NCI-H2029 (cell line): ENCODE results near the gene BARX1.
"Not testable (repeated sequence)": the region's sequence is repeated elsewhere in the genome, so short reads cannot be mapped to it uniquely, and the experiment has no call there.

ENCODE experiments used
- DNase-seq: peaks from one replicate; lab custom pipeline; 2025; lab: John Stamatoyannopoulos, UW

BARX1 gene, protein sequence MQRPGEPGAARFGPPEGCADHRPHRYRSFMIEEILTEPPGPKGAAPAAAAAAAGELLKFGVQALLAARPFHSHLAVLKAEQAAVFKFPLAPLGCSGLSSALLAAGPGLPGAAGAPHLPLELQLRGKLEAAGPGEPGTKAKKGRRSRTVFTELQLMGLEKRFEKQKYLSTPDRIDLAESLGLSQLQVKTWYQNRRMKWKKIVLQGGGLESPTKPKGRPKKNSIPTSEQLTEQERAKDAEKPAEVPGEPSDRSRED

DNA sequence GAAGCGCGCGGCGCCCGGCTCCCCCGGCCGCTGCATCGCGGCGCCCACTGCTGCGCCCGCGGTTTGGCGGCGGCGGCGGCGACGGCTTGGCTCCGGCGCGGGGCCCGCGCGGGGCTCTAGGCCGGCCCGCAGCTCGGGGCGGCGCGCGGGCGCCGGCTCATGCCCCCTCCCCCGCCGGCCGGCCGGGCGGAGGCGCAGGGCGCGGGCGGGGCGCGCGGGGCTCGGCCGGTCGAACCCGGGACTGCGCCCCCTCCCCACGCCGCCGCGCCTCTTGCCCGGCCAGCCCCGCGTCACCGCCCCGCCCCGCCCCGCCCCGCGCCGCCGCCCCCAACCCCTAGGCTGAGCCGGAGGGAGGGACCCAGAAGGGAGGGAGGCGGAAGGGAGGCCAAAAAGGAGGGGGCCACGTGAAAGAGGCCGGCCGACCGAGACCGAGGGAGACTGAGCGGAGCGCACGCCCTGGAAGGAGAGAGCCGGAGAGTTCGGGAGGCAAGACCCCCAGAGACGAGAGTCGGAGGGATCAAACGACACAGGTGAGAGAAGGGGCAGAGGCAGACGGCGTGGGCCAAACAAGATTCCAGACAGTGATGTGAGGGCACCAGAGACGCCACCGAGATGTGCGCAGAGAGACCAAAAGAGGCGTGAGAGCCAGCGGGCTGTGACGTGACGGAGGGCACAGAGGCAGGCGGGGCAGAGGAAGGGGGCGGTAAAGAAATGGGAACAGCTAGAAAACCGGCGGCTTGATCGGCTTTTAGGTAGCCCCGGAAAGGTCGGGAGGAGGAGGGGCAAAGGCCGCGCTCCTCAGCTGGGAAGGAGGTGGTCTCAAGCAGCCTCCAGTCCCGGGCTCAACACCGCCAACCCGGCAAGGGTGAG lies at the start of gene BARX1:
Gene BARX1 (minus strand): TSS at position 245 of the 870 bp plus-strand sequence. CDS start 209 bp downstream, at position 36.
- peak; percentile 72 for DNase-seq

GRCh38 chr9:94002316-94003140 lies 47.4 kb upstream of the BARX1 start:
- DNase-seq = peak; percentile 64

DNA sequence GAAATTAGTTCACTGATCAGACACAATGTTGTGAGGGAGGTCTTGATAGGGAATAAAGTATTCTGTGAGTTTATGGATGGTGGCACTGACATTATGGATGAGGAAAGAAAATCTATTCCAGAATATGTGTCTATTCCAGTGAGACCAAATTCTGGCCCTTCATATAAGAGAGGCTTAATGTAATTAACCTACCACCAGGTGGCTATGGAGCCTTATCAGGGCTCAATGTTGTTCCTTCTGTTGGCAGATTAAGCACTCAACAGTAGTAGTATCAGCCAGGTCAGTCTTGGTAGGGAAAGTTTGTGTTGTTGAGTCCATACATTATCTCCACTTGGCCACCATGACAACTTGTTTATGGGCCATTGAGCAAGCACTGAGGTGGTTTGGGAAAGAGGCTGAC lies 41.7 kb upstream of the BARX1 start:
- no peak for DNase-seq

DNA sequence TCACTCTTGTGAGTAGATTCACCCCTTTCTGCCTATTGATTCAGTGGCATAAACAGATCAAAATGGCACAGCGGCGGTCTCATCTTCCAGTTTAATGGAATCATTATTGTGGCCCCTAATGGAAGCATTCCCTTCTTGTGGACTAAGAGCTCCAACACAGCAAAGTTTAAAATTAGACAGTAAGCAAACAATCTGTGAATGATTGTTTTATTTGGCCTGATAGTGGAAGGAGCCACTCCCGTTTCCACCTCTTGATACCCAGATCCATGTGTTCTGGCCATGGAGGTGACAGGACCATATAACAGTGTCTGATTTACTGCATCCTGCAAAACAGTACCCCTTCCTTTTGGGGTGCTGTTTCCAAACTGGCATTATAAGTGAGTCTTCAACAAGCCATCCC lies 41.2 kb upstream of the BARX1 start:
- DNase-seq = no peak

GRCh38 chr9:93994545-93994944 lies 39.4 kb upstream of the BARX1 start:
- DNase-seq = no peak

GRCh38 chr9:93994132-93994531 lies 39.0 kb upstream of the BARX1 start:
- no peak for DNase-seq

GRCh38 chr9:93992830-93993229 lies 37.7 kb upstream of the BARX1 start:
- no peak for DNase-seq

DNA sequence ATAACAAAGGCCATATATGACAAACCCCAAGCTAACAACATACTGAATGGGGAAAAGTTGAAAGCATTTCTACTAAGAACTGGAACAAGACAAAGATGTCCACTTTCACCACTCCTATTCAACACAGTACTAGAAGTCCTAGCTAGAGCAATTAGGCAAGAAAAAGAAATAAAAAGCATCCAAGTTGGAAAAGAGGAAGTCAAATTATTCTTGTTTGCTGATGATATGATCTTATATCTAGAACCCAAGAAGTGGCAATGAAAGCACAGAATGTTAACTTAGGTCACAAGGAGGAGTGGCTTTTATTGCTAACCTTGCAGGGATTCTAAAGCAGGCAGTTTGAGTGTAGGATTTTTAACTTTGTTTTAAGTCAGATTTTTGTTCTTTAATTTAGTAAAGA lies 35.3 kb upstream of the BARX1 start:
- DNase-seq = no peak

- DNase-seq = no peak
Observed at GRCh38 chr9:93988056-93988455, 32.9 kb upstream of the BARX1 start.

- peak; percentile 44 for DNase-seq
Observed at GRCh38 chr9:93984860-93985259, 29.7 kb upstream of the BARX1 start.

GRCh38 chr9:93983875-93984274 lies 28.7 kb upstream of the BARX1 start:
- no peak for DNase-seq

DNA sequence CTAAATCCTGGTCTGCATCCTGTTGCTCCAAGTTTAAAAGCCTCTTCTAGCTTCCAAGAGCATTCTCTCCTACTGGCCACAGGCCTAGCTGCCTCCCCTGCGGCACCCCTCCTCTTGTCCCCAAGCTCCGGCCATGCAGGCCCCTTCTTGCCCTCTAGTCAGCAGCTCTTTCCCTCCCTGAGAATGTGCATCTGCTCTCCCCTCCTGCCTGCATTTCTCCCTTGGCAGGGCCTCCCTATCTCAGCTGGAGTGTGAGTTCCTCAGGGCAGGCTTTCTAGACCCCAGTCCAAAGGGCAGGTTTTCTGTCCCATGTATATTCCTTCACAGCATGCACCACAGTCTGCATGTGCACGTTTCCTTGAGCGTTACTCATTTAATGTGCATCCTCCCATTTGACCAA lies 24.6 kb upstream of the BARX1 start:
- DNase-seq = no peak

GRCh38 chr9:93978551-93978950 lies 23.4 kb upstream of the BARX1 start:
- peak; percentile 47 for DNase-seq

DNA sequence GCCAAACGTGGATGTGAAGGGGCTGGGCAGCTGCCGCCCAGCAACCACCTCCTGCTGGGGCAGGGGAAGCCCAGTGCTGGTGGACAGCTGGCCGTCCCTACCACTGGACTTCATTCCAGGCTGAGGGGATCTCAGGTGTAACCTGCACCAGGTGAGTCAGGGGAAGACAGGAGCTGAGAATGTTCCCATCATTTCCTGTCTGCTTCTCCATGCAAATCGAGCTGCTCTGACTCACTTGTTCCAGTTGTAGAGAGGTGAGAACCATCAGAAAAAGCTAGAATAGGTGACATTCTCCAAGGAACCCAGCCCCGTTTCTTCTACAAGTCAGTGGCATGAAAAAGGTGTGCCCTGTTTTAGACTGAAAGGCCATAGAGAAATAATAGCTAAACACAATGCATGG lies 21.8 kb upstream of the BARX1 start:
- DNase-seq = no peak

GRCh38 chr9:93976081-93976480 lies 20.9 kb upstream of the BARX1 start:
- no peak for DNase-seq

GRCh38 chr9:93975262-93975661 lies 20.1 kb upstream of the BARX1 start:
- no peak for DNase-seq

GRCh38 chr9:93974151-93974550 lies 19.0 kb upstream of the BARX1 start:
- DNase-seq = peak; percentile 61

DNA sequence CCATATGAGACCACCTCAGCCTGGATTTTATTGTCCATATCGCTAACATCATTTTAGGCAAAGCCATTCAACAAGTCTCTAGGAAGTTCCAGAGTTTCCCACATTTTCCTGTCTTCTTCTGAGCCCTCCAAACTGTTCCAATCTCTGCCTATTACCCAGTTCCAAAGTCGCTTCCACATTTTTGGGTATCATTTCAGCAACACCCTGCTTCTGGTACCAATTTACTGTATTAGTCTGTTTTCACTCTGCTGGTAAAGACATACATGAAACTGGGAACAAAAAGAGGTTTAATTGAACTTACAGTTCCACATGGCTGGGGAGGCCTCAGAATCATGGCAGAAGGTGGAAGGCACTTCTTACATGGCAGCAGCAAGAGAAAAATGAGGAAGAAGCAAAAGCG lies 17.5 kb upstream of the BARX1 start:
- not testable (repeated sequence) for DNase-seq

DNA sequence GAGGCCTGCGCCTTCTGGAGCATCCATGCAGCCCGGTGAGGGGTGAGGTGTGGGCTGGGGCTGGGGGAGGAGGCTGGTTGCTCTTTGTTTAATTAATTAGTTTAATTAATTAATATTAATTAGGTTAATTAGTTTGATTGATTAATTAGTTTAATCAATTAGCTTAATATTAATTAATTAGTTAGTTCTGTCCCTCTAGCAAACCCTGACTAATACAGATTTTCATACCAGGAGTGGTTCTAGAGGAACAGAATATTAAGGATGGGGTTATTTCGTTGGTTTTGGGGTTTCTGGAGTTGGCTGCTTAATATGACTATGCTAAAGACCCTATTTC lies 14.1 kb upstream of the BARX1 start:
- DNase-seq = no peak

DNA sequence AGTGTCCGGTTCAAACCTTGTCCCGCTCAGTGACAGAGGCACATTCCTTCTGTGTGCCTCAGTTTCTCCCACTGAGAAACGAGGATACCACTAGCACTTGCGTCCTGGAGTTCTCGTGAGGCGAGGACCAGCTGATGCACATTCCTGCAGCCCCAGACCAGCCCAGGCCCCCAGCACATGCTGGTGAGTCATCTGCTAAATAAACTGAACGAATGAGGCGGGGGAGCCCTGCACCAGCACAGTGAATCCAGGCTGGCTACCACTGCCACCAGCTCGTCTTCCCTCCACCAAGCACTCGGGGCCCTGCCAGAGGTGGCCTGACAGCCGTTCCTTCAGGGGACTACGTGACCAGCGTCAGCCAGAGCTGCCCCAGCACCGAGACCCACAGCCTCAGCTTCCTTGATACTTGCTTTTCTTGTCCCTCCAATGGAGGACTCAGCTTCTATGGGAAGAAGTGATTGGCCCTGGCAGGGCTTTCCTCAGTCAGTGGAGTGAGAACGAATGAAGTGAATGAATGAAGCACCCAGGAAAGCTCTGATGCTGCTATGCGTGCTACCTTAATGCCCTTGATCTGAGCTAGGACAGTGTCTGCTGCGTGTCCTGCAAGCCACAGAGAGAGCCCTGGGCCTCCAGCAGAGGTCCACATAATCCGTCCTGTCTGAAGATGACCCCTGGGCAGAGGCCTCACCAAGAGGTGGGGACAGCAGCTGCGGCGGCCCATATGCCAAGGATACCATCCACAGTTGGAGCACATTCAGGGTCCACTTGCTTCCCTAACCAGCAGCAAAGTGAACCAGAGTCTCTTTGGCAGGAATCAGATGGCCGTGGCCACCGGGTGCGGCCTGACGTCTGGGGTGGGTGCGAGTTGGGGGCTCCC lies 13.5 kb upstream of the BARX1 start:
- DNase-seq = no peak

DNA sequence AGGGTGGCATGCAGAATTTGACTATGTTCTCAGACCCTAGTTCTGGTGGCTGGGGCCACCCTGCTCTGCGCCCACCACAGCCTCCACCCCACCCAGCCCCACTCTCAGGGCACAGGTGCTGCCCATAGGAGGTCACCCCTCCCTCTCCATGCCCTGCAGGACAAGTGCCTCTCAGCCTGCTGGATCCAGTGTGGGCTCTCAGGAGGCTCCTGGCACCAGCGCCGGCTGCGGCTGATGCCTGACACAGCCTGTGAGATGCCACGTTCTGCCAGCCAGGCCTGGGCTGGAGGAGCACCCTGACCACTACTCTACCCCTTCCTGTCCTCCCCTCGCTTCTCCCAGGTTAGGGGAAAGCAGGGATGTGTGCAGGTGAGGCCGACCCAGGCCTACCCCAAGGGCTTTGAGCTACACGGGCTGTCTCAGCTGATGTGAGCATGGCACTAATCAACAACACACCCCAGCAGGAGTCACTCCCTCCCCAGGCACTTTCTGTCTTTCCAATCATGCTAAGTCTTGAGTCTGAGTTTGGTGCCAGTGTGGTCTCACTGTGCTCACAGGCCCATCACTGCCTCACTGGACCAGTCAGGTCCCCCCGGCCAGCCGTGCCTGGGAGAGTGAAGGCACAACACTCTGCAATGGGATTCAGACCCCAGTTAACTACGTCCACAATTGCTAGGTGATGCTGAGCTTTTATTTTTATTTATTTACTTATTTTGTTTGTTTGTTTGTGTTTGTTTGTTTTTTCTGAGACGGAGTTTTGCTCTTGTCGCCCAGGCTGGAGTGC lies 12.1 kb upstream of the BARX1 start:
- peak; percentile 60 for DNase-seq
